NCI-H128 (cell line): ENCODE measurements around the gene HRC.
"Not testable (repeated sequence)": the region's sequence is repeated elsewhere in the genome, so short reads cannot be mapped to it uniquely, and the experiment has no call there.

ENCODE experiments used
- DNase-seq: peaks from one replicate; lab custom pipeline; 2025; ENCODE audit not compliant: unreplicated experiment; lab: John Stamatoyannopoulos, UW

Gene HRC

GRCh38 chr19:49135686-49136085 is 19.5 kb downstream of the HRC start:
- no peak for DNase-seq

GRCh38 chr19:49133621-49134454 is 21.4 kb downstream of the HRC start:
- DNase-seq: no peak

- DNase-seq: no peak
Observed at GRCh38 chr19:49132974-49133609, 22.1 kb downstream of the HRC start.

- DNase-seq: no peak
Observed at GRCh38 chr19:49130325-49130724, 24.9 kb downstream of the HRC start.

GRCh38 chr19:49129238-49129583 is 26.0 kb downstream of the HRC start:
- DNase-seq: no peak

- no peak for DNase-seq
Observed at GRCh38 chr19:49128545-49129237, 26.5 kb downstream of the HRC start.

- DNase-seq: peak; percentile 92
Observed at GRCh38 chr19:49127674-49128544, 27.3 kb downstream of the HRC start.

- not testable (repeated sequence) for DNase-seq
Observed at GRCh38 chr19:49127225-49127624, 28.0 kb downstream of the HRC start.

GRCh38 chr19:49126575-49126974 is 28.6 kb downstream of the HRC start:
- no peak for DNase-seq

GRCh38 chr19:49125025-49125731 is 30.0 kb downstream of the HRC start:
- DNase-seq: no peak

GRCh38 chr19:49123285-49123684 is 31.9 kb downstream of the HRC start:
- not testable (repeated sequence) for DNase-seq

GRCh38 chr19:49121841-49122240 is 33.4 kb downstream of the HRC start:
- not testable (repeated sequence) for DNase-seq

GRCh38 chr19:49120868-49121267 is 34.3 kb downstream of the HRC start:
- DNase-seq: no peak

GRCh38 chr19:49120325-49120683 is 34.9 kb downstream of the HRC start:
- no peak for DNase-seq

GRCh38 chr19:49119411-49120324 is 35.5 kb downstream of the HRC start, which contains the start of gene PPFIA3:
PPFIA3 (plus strand) TSS chr19:49119544; CDS start chr19:49127874, 8,330 bp downstream.
- DNase-seq: no peak

- DNase-seq: peak; percentile 89
Observed at GRCh38 chr19:49118565-49119410, 36.4 kb downstream of the HRC start, which contains the start of gene C19orf73. C19orf73 (minus strand) TSS chr19:49119143; CDS start chr19:49119022, 121 bp downstream.

GRCh38 chr19:49117677-49118564 is 37.3 kb downstream of the HRC start:
- DNase-seq: no peak
